Activated CD4-positive, alpha-beta memory T cell treated with anti-CD3 and anti-CD28 coated beads, Interleukin-2, amount 10 ng/mL, durations not matched to agents 7 days and 5 days (primary cell): ENCODE data around the gene LRP2. TPM values are rescaled to one million over a fixed set of nuclear protein-coding genes. Genes with fewer than 3 reads are reported as not detected.
"Not testable (repeated sequence)": the region's sequence is repeated elsewhere in the genome, so short reads cannot be mapped to it uniquely, and the experiment has no call there.

ENCODE experiments used
- CTCF ChIA-PET: fragments of 350-600 bp; sonication (Branson Sonifier 250); formaldehyde crosslinking; loops from one replicate; lab custom pipeline; 2021; ENCODE audit warnings: antibody characterized with exemption, inconsistent platforms; lab: Charles Lee
- POLR2A ChIA-PET: fragments of 350-600 bp; sonication (Branson Sonifier 250); formaldehyde crosslinking; loops from one replicate; lab custom pipeline; 2021; ENCODE audit warnings: antibody characterized with exemption; lab: Charles Lee
- DNase-seq: peaks from one replicate; pipeline ENCODE4 v3.0.0-alpha.2; 2020
- H3K27ac Mint-ChIP-seq: one replicate; pipeline ENCODE4 v1.8.0; 2021; ENCODE audit warnings: mild to moderate bottlenecking, mixed read lengths
- H3K27me3 Mint-ChIP-seq: one replicate; pipeline ENCODE4 v1.8.0; 2021; ENCODE audit warnings: mixed read lengths
- H3K36me3 Mint-ChIP-seq: one replicate; pipeline ENCODE4 v1.8.0; 2021; ENCODE audit warnings: low read depth, mixed read lengths
- H3K4me1 Mint-ChIP-seq: one replicate; pipeline ENCODE4 v1.8.0; 2021; ENCODE audit warnings: mixed read lengths
- H3K4me3 Mint-ChIP-seq: one replicate; pipeline ENCODE4 v1.8.0; 2021; ENCODE audit warnings: mild to moderate bottlenecking, mixed read lengths
- H3K9me3 Mint-ChIP-seq: one replicate; pipeline ENCODE4 v1.8.0; 2021; ENCODE audit warnings: mixed read lengths
- total RNA-seq, 2 experiments: library from RNA; stranded (reverse); gene quantifications; one replicate each; pipeline ENCODE4 v1.2.3, GENCODE V29; 2021

Gene LRP2
- total RNA-seq, 2 experiments from 2014 or later: 0.25 to 0.28 TPM

- ChIA-PET POLR2A (no interaction called here), CTCF (interaction anchor here (0.8 to 1.8 kb wide), 3 partner anchors 135 to 166 kb away, joined by 3 to 16 read pairs (median 3); no protein-coding TSS in a partner anchor)
- Mint-ChIP-seq H3K36me3 (no peaks in the 10 kb centered on the region), H3K4me1 (no peaks in the 10 kb centered on the region), H3K27me3 (peaks cover 16% of the 10 kb centered on the region), H3K27ac (no peak overlapping the region), H3K9me3 (no peaks in the 10 kb centered on the region), H3K4me3 (no peak overlapping the region)
- DNase-seq: no peak
Measured at GRCh38 chr2:169275696-169276444, 86.5 kb downstream of the LRP2 start.

GRCh38 chr2:169272010-169272409, 90.3 kb downstream of the LRP2 start:
- Mint-ChIP-seq H3K4me1 (no peaks in the 10 kb centered on the region), H3K27me3 (peaks cover 13% of the 10 kb centered on the region), H3K4me3 (no peak overlapping the region), H3K9me3 (no peaks in the 10 kb centered on the region), H3K36me3 (no peaks in the 10 kb centered on the region), H3K27ac (no peak overlapping the region)
- DNase-seq: no peak
- ChIA-PET POLR2A (no interaction called here), CTCF (no interaction called here)

DNA sequence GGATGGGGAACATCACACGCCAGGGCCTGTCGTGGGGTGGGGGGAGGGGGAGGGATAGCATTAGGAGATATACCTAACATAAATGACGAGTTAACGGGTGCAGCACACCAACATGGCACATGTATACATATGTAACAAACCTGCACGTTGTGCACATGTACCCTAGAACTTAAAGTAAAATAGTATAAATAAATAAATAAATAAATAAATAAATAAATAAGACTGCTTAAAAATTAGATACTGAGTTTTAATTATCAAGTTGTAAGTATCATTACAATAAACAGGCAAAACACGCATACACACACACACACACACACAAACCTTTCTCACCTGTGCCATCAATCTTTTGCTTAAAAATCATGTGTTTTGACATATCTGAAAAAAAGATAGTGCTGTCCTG, 91.8 kb downstream of the LRP2 start:
- CTCF ChIA-PET, DNase-seq, H3K4me3 Mint-ChIP-seq, H3K4me1 Mint-ChIP-seq, H3K9me3 Mint-ChIP-seq, H3K36me3 Mint-ChIP-seq, H3K27me3 Mint-ChIP-seq, POLR2A ChIA-PET, H3K27ac Mint-ChIP-seq: not testable (repeated sequence)

GRCh38 chr2:169265591-169265990, 96.7 kb downstream of the LRP2 start:
- Mint-ChIP-seq H3K36me3 (no peaks in the 10 kb centered on the region), H3K4me3 (no peak overlapping the region), H3K9me3 (no peaks in the 10 kb centered on the region), H3K27me3 (peaks cover 4% of the 10 kb centered on the region), H3K27ac (no peak overlapping the region), H3K4me1 (no peaks in the 10 kb centered on the region)
- ChIA-PET CTCF (no interaction called here), POLR2A (no interaction called here)
- DNase-seq: no peak

- ChIA-PET CTCF (no interaction called here), POLR2A (no interaction called here)
- H3K27me3 Mint-ChIP-seq: peaks cover 5% of the 10 kb centered on the region
- no peak overlapping the region for H3K4me3 Mint-ChIP-seq
- H3K9me3 Mint-ChIP-seq: no peaks in the 10 kb centered on the region
- no peak for DNase-seq
- no peaks in the 10 kb centered on the region for H3K36me3 Mint-ChIP-seq
- H3K4me1 Mint-ChIP-seq: no peaks in the 10 kb centered on the region
- H3K27ac Mint-ChIP-seq: no peak overlapping the region
Measured at GRCh38 chr2:169260846-169261642, 101.3 kb downstream of the LRP2 start.

DNA sequence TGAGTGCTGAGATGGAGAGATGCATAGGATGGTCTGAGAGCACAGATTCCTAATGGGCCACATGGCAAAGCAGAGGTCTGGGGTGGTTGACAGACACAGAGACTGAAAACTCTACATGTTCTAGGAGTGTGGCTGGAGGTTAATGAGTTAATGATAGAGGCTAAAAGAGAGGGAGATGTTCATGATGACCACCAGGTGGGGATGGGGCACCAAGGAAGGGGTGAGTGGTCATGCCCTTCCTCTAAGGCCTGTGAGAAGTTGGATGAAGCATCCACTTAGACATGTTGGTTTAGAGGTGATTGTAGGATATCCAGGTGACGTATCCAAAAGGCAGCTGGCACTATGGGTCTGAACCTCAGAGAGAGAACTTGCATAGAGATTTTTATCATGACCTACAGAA, 102.1 kb downstream of the LRP2 start:
- no peaks in the 10 kb centered on the region for H3K36me3 Mint-ChIP-seq
- DNase-seq: no peak
- no peaks in the 10 kb centered on the region for H3K4me1 Mint-ChIP-seq
- H3K27ac Mint-ChIP-seq: no peak overlapping the region
- ChIA-PET POLR2A (no interaction called here), CTCF (no interaction called here)
- H3K9me3 Mint-ChIP-seq: no peaks in the 10 kb centered on the region
- no peak overlapping the region for H3K4me3 Mint-ChIP-seq
- peaks cover 5% of the 10 kb centered on the region for H3K27me3 Mint-ChIP-seq

DNA sequence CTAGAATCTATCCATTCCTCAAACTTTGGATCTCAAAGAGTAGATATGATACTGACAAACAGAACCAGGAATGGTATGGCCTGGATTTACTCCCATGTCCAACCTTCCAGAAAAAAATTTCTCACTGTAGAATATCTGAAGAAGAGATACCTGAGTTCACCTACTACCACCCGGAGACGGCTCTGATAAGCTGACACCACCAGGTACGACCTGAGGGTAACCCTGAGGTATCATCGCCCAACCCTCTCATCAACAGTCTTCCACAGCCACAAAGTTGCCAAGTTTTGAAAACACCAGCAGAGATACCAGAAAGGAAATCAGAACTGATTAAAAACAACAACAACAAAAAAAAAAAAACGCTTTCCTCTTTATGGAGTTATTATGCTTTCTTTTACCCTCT, 102.9 kb downstream of the LRP2 start:
- no peaks in the 10 kb centered on the region for H3K4me1 Mint-ChIP-seq
- H3K9me3 Mint-ChIP-seq: no peaks in the 10 kb centered on the region
- DNase-seq: no peak
- H3K27ac Mint-ChIP-seq: no peak overlapping the region
- H3K36me3 Mint-ChIP-seq: no peaks in the 10 kb centered on the region
- peaks cover 5% of the 10 kb centered on the region for H3K27me3 Mint-ChIP-seq
- no peak overlapping the region for H3K4me3 Mint-ChIP-seq
- POLR2A ChIA-PET: no interaction called here
- CTCF ChIA-PET: interaction anchor here (0.9 kb wide), 1 partner anchor 14 kb away, joined by 3 read pairs; no protein-coding TSS in a partner anchor

DNA sequence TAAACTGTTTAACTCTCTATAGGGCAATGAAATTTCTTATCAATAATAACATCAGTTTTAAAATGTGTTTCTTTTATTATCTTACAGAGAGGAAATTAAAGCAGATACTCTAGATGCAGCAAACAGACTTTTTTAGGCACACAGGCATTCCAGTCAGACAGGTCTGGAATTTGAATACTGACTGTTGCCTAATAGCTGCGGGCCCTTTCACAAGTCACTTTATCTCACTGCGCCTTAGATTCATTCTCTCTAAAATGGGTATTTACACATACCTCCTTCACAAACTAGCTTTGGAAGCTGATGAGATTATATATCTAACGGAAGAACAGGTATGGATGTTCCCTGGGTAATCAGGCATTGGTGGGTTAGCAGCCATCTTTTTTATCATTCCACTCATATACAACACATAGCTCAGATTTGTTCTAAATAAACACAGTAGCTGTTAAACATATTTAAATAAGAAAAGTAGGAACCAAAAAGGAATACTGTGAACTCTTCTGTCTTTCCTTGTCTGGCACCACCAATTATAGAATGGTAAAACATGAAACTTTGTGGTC, 104.2 kb downstream of the LRP2 start:
- Mint-ChIP-seq H3K9me3 (no peaks in the 10 kb centered on the region), H3K36me3 (no peaks in the 10 kb centered on the region), H3K4me3 (no peak overlapping the region), H3K4me1 (no peaks in the 10 kb centered on the region), H3K27ac (no peak overlapping the region), H3K27me3 (peaks cover 5% of the 10 kb centered on the region)
- ChIA-PET CTCF (no interaction called here), POLR2A (no interaction called here)
- no peak for DNase-seq

- Mint-ChIP-seq H3K4me1 (no peaks in the 10 kb centered on the region), H3K27me3 (no peaks in the 10 kb centered on the region), H3K27ac (no peak overlapping the region), H3K4me3 (no peak overlapping the region), H3K36me3 (no peaks in the 10 kb centered on the region), H3K9me3 (no peaks in the 10 kb centered on the region)
- CTCF ChIA-PET: interaction anchor here (1.3 kb wide), 1 partner anchor 11 kb away, joined by 3 read pairs; no protein-coding TSS in a partner anchor
- no peak for DNase-seq
- POLR2A ChIA-PET: no interaction called here
Measured at GRCh38 chr2:169254774-169255173, 107.6 kb downstream of the LRP2 start.

- Mint-ChIP-seq H3K36me3 (no peaks in the 10 kb centered on the region), H3K27me3 (no peaks in the 10 kb centered on the region), H3K4me3 (no peak overlapping the region), H3K4me1 (no peaks in the 10 kb centered on the region), H3K27ac (no peak overlapping the region), H3K9me3 (peaks cover 2% of the 10 kb centered on the region)
- POLR2A ChIA-PET: no interaction called here
- CTCF ChIA-PET: no interaction called here
- DNase-seq: no peak
Measured at GRCh38 chr2:169247211-169247610, 115.1 kb downstream of the LRP2 start.

DNA sequence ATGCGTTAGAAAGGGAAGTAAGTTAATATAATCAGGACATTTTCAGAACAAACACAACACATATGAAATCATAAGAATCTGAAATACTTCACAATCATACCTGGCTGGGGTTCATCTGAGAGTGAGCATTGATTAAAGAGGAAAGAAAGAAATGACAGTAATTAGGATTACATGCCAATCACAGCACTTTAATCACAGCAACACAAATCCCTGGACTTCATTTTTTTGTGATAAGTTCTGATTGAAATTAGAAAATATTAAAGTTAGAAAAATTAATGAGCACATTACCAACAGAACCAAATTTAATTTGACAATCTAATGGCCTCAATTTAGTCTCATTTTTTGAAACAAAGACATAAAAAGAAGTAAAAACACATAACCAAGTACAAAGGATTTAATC, 121.9 kb downstream of the LRP2 start:
- Mint-ChIP-seq H3K27ac (no peak overlapping the region), H3K4me1 (peaks cover 8% of the 10 kb centered on the region), H3K27me3 (peaks cover 1% of the 10 kb centered on the region), H3K9me3 (no peaks in the 10 kb centered on the region), H3K36me3 (no peaks in the 10 kb centered on the region), H3K4me3 (no peak overlapping the region)
- DNase-seq: no peak
- CTCF ChIA-PET: no interaction called here
- POLR2A ChIA-PET: no interaction called here

DNA sequence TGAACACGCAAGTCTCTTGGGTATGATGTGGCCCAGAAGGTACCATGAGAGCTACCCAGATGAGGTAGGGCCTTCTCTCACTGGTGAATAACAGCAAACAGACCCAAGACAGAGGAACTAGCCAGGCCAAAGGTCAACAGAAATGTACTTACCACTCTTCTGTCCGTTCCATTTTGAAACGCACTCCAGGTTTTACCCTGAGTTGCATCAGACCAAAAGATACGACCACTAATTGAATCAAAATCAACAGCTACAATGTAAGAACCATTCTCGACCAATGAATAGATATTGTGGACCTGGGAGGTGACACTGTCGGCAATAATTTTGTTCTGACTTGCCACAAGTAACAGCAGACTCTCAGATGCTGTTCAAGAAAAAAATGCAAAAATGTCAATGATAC, 124.4 kb downstream of the LRP2 start:
- H3K27me3 Mint-ChIP-seq: peaks cover 1% of the 10 kb centered on the region

DNA sequence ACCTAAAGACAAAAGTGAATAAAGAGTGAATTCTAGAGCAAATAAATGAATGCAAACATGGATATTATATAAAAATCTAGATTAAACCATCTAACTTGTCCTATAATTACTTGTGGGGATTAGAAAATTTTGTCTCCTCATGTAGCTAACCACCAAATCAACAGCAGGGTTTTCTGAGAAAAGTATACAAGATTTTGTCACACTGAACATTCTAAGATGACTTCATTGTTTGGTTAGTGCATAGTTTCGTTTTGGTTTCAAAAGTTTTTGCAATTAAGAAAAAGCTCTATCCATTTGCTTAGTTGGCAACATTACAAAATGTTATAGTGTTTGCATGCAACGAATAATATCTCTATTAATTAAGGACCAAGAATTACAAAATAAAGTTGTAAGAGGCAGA, 125.0 kb downstream of the LRP2 start:
- ChIA-PET CTCF (interaction anchor here (1.4 kb wide), 1 partner anchor 15 kb away, joined by 5 read pairs; no protein-coding TSS in a partner anchor), POLR2A (no interaction called here)
- no peaks in the 10 kb centered on the region for H3K36me3 Mint-ChIP-seq
- no peaks in the 10 kb centered on the region for H3K9me3 Mint-ChIP-seq
- H3K4me3 Mint-ChIP-seq: no peak overlapping the region
- no peak for DNase-seq
- no peak overlapping the region for H3K27ac Mint-ChIP-seq
- peaks cover 8% of the 10 kb centered on the region for H3K4me1 Mint-ChIP-seq
- H3K27me3 Mint-ChIP-seq: peaks cover 5% of the 10 kb centered on the region

More for the DNA sequence above, 124.4 kb downstream of the LRP2 start:
- Mint-ChIP-seq H3K36me3 (no peaks in the 10 kb centered on the region), H3K9me3 (no peaks in the 10 kb centered on the region), H3K4me1 (peaks cover 8% of the 10 kb centered on the region), H3K27ac (no peak overlapping the region), H3K4me3 (no peak overlapping the region)
- CTCF ChIA-PET: interaction anchor here (1.4 kb wide), 1 partner anchor 16 kb away, joined by 5 read pairs; no protein-coding TSS in a partner anchor
- POLR2A ChIA-PET: no interaction called here
- no peak for DNase-seq
